Subcutaneous adipose tissue (tissue), 4 donors: ENCODE measurements around the gene PTPRG. TPM values are rescaled to one million over a fixed set of nuclear protein-coding genes. Genes with fewer than 3 reads are reported as not detected.

Experiments used
- total RNA-seq, 4 donors: library from RNA; depleted of rRNA; stranded (reverse); fragments of >200 nt; gene quantifications; one replicate each; pipeline ENCODE4 v1.1.0, GENCODE V29; 2016
- TF ChIP-seq, protein P1 (sequence below): fragments of 450-650 bp; IDR thresholded peaks from one replicate; pipeline ENCODE4 v1.5.1; 2016; ENCODE audit warnings: low read depth, mild to moderate bottlenecking, control low read depth, antibody characterized with exemption, moderate library complexity

Gene PTPRG
- total RNA-seq, 4 donors from 2014 or later, result 115 to 164 (median 159) TPM

DNA sequence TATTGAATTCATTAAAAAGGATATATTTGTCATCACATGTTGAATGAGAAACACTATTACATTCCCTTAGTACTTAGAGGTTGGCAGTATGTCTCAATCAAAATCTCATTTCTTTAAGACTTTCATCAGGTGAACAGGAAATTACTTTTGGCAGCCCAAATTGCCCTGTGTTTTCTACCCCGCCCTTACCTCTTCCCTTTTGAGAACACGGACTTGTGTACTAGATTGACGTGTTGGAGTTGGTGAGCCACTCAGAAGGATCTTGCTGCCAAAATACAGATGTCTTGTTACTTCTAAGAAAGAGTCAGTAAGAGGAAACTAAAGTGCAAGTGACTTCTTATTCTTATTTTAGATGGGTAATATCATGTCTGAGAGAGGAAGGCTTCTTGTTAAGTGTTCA, 425.1 kb downstream of the PTPRG start:
- TF ChIP-seq, protein P1, sequence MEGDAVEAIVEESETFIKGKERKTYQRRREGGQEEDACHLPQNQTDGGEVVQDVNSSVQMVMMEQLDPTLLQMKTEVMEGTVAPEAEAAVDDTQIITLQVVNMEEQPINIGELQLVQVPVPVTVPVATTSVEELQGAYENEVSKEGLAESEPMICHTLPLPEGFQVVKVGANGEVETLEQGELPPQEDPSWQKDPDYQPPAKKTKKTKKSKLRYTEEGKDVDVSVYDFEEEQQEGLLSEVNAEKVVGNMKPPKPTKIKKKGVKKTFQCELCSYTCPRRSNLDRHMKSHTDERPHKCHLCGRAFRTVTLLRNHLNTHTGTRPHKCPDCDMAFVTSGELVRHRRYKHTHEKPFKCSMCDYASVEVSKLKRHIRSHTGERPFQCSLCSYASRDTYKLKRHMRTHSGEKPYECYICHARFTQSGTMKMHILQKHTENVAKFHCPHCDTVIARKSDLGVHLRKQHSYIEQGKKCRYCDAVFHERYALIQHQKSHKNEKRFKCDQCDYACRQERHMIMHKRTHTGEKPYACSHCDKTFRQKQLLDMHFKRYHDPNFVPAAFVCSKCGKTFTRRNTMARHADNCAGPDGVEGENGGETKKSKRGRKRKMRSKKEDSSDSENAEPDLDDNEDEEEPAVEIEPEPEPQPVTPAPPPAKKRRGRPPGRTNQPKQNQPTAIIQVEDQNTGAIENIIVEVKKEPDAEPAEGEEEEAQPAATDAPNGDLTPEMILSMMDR, result no peak

GRCh38 chr3:61989681-61990080, 428.3 kb downstream of the PTPRG start:
- TF ChIP-seq, protein P1, result no peak

DNA sequence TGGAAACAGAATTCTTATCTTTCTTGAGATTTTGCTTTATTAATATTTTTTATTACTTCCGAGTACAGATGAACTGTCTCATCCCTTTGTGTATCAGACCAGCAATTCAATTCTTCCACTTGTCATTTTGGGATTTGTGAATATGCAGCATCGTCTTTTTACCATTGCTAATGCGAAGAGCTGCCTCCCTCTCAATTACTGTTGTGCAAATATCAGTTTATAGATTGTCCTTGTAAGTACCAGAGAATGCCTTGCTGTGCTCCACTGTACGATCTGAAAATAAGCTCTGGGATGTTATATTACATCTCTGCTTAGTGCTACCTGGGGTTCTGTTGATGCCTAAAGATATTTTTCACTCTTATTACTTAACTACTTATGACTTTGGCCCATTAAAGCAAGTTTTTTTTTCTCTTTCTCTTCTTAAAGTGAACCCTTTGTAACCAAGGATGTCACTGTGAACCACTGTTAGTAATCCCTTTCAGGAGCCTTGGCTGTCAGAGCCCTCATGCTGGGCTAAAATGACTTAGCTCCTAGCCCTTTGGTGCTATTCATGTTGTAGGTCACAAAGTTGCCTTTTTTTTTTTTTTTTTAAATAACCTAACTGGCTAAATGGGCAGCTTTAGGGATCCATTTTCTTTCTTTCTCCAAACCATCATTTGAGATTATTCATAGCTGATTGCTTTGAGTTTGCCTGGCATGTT, 429.1 kb downstream of the PTPRG start:
- TF ChIP-seq, protein P1, result no peak

GRCh38 chr3:61991706-61992105, 430.3 kb downstream of the PTPRG start:
- TF ChIP-seq, protein P1, result no peak

GRCh38 chr3:61996366-61996765, 435.0 kb downstream of the PTPRG start:
- TF ChIP-seq, protein P1, result no peak

GRCh38 chr3:61997101-61997500, 435.7 kb downstream of the PTPRG start:
- TF ChIP-seq, protein P1, result no peak

DNA sequence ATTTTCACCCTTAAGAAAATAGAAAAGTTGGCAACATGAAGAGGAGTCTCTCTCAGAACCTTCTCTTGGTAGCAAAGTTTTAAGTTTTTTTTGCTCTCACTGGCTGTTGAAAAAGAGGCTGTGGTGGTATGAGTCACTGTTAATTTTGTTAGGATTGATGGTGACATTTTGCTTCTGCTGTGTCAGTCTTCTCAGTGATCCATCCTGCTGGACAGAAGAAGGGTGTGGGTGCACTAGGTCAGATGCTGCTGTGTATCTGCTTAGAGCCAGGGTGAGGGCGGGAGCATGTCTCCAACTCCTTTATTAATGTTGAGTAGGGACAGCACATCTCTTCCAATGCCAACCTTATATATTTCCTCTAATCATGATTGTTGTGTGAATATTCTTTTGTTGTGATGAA, 442.5 kb downstream of the PTPRG start:
- TF ChIP-seq, protein P1, result no peak
